Suprapubic skin (tissue), 4 donors: ENCODE data around the gene LRRIQ1.

Experiments
- CTCF ChIP-seq, 2 donors: fragments of 200-600 bp in 1 of 2; fragments of 450-650 bp in 1 of 2; sonication (generic) in 1 of 2; IDR thresholded peaks; one replicate each; pipeline ENCODE4 v1.5.1; 2016 to 2019; ENCODE audit warnings: antibody characterized with exemption in 2 of 2, mild to moderate bottlenecking in 1 of 2, moderate library complexity in 1 of 2
- POLR2A ChIP-seq, 2 donors: fragments of 450-650 bp; IDR thresholded peaks; one replicate each; pipeline ENCODE4 v1.6.1; 2017; ENCODE audit warnings: antibody characterized with exemption in 2 of 2, mild to moderate bottlenecking in 2 of 2, moderate library complexity in 2 of 2
- POLR2AphosphoS5 ChIP-seq, 3 donors: sonication (generic); formaldehyde crosslinking; IDR thresholded peaks; one replicate each; pipeline ENCODE4 v1.6.1; 2017; ENCODE audit warnings: antibody characterized with exemption in 3 of 3

GRCh38 chr12:85000729-85001128 lies 35.4 kb upstream of the LRRIQ1 start:
- no peak for TF ChIP-seq POLR2A (IDR thresholded peaks at IDR 0.05)
- no peak for TF ChIP-seq CTCF (IDR thresholded peaks at IDR 0.05)
- no peak for TF ChIP-seq POLR2AphosphoS5 (IDR thresholded peaks at IDR 0.05)
